HepG2 (cell line): ENCODE results near the gene MAEA.

Experiments used
- ARNT2 ChIP-seq: sonication (generic); formaldehyde crosslinking; IDR thresholded peaks from 2 replicates; pipeline ENCODE4 v1.8.0; 2022; ENCODE audit warnings: mild to moderate bottlenecking, low read depth, missing genetic modification reagents, moderate library complexity
- BCL6 ChIP-seq: IDR thresholded peaks from 2 replicates; pipeline ENCODE4 v1.6.1; 2016; ENCODE audit warnings: missing genetic modification reagents, missing compliant biosample characterization
- CHD2 ChIP-seq: IDR thresholded peaks from 2 replicates; pipeline ENCODE4 v1.6.1; 2011; ENCODE audit warnings: low read depth, low read length, improper control_type of control experiment
- ESRRA ChIP-seq: sonication (generic); formaldehyde crosslinking; IDR thresholded peaks from 2 replicates; pipeline ENCODE4 v1.5.1; 2020; ENCODE audit warnings: mild to moderate bottlenecking, low read depth, missing genetic modification reagents
- FOXK1 ChIP-seq: sonication (generic); formaldehyde crosslinking; IDR thresholded peaks from 2 replicates; pipeline ENCODE4 v1.4.0; 2020; ENCODE audit warnings: low read depth, missing genetic modification reagents, borderline replicate concordance
- HDAC6 ChIP-seq: fragments of 200-600 bp; sonication (generic); IDR thresholded peaks from 2 replicates; pipeline ENCODE4 v1.7.0; 2017; ENCODE audit warnings: mild to moderate bottlenecking, antibody characterized with exemption, low read length, low read depth
- NFRKB ChIP-seq: fragments of 450-650 bp; IDR thresholded peaks from 2 replicates; pipeline ENCODE4 v1.6.1; 2017
- NFYB ChIP-seq: sonication (generic); formaldehyde crosslinking; IDR thresholded peaks from 2 replicates; pipeline ENCODE4 v1.4.0; 2020; ENCODE audit warnings: missing genetic modification reagents
- RARG ChIP-seq: sonication (generic); formaldehyde crosslinking; IDR thresholded peaks from 2 replicates; pipeline ENCODE4 v1.4.0; 2020; ENCODE audit warnings: low read depth, mild to moderate bottlenecking, missing genetic modification reagents
- STAG1 ChIP-seq: sonication (generic); formaldehyde crosslinking; IDR thresholded peaks from 2 replicates; pipeline ENCODE4 v1.4.0; 2020; ENCODE audit warnings: missing genetic modification reagents
- TF ChIP-seq, protein P1 (sequence below): IDR thresholded peaks from 2 replicates; pipeline ENCODE4 v1.6.1; 2018; ENCODE audit warnings: missing genetic modification reagents
- TF ChIP-seq, protein P2 (sequence below): sonication (generic); formaldehyde crosslinking; IDR thresholded peaks from 2 replicates; pipeline ENCODE4 v1.5.0; 2020; ENCODE audit warnings: missing genetic modification reagents
- TF ChIP-seq, protein P3 (sequence below): sonication (generic); formaldehyde crosslinking; IDR thresholded peaks from 2 replicates; pipeline ENCODE4 v1.5.0; 2020; ENCODE audit warnings: mild to moderate bottlenecking, missing genetic modification reagents, moderate library complexity
- TF ChIP-seq, protein P4 (sequence below): sonication (generic); formaldehyde crosslinking; IDR thresholded peaks from 2 replicates; pipeline ENCODE4 v1.4.0; 2020; ENCODE audit warnings: missing genetic modification reagents

DNA sequence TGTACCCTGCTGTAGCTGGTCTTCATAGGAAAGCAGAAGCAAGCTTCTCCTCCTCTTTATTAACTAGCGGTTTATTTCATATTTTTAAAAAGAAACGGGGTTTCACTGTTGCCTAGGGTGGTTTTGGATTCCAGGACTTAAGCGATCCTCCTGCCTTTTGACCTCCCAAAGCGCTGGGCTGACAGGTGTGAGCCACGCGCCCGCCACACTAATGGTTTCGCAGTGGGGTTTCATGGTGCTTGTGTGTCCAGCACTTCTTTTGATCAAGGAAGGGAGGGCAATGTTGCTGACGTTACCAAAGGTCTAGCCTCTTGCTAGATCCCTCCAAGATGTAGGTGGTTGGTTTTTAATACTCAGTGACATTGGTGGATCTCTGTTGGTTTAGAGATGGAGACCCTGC lies 1.4 kb downstream of the MAEA start:
- TF ChIP-seq, protein P1, sequence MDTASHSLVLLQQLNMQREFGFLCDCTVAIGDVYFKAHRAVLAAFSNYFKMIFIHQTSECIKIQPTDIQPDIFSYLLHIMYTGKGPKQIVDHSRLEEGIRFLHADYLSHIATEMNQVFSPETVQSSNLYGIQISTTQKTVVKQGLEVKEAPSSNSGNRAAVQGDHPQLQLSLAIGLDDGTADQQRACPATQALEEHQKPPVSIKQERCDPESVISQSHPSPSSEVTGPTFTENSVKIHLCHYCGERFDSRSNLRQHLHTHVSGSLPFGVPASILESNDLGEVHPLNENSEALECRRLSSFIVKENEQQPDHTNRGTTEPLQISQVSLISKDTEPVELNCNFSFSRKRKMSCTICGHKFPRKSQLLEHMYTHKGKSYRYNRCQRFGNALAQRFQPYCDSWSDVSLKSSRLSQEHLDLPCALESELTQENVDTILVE (CRISPR knock-in tag): no peak
- TF ChIP-seq ARNT2 (CRISPR knock-in tag) (no peak), RARG (CRISPR knock-in tag) (no peak), HDAC6 (no peak), CHD2 (no peak), ESRRA (CRISPR knock-in tag) (no peak), BCL6 (CRISPR knock-in tag) (no peak), NFYB (CRISPR knock-in tag) (no peak), FOXK1 (no peak), NFRKB (no peak), STAG1 (CRISPR knock-in tag) (no peak)
- TF ChIP-seq, protein P2, sequence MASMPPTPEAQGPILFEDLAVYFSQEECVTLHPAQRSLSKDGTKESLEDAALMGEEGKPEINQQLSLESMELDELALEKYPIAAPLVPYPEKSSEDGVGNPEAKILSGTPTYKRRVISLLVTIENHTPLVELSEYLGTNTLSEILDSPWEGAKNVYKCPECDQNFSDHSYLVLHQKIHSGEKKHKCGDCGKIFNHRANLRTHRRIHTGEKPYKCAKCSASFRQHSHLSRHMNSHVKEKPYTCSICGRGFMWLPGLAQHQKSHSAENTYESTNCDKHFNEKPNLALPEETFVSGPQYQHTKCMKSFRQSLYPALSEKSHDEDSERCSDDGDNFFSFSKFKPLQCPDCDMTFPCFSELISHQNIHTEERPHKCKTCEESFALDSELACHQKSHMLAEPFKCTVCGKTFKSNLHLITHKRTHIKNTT (CRISPR knock-in tag): no peak
- TF ChIP-seq, protein P3, sequence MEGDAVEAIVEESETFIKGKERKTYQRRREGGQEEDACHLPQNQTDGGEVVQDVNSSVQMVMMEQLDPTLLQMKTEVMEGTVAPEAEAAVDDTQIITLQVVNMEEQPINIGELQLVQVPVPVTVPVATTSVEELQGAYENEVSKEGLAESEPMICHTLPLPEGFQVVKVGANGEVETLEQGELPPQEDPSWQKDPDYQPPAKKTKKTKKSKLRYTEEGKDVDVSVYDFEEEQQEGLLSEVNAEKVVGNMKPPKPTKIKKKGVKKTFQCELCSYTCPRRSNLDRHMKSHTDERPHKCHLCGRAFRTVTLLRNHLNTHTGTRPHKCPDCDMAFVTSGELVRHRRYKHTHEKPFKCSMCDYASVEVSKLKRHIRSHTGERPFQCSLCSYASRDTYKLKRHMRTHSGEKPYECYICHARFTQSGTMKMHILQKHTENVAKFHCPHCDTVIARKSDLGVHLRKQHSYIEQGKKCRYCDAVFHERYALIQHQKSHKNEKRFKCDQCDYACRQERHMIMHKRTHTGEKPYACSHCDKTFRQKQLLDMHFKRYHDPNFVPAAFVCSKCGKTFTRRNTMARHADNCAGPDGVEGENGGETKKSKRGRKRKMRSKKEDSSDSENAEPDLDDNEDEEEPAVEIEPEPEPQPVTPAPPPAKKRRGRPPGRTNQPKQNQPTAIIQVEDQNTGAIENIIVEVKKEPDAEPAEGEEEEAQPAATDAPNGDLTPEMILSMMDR (CRISPR knock-in tag): no peak
- TF ChIP-seq, protein P4, sequence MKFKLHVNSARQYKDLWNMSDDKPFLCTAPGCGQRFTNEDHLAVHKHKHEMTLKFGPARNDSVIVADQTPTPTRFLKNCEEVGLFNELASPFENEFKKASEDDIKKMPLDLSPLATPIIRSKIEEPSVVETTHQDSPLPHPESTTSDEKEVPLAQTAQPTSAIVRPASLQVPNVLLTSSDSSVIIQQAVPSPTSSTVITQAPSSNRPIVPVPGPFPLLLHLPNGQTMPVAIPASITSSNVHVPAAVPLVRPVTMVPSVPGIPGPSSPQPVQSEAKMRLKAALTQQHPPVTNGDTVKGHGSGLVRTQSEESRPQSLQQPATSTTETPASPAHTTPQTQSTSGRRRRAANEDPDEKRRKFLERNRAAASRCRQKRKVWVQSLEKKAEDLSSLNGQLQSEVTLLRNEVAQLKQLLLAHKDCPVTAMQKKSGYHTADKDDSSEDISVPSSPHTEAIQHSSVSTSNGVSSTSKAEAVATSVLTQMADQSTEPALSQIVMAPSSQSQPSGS (CRISPR knock-in tag): no peak
